Activated CD4-positive, alpha-beta memory T cell treated with anti-CD3 and anti-CD28 coated beads for 36 hours (primary cell): ENCODE measurements around the gene ZNF483. TPM values are rescaled to one million over a fixed set of nuclear protein-coding genes. Genes with fewer than 3 reads are reported as not detected.

Experiments
- CTCF ChIA-PET: fragments of 350-600 bp; sonication (Branson Sonifier 250); formaldehyde crosslinking; loops from one replicate; lab custom pipeline; 2021; ENCODE audit warnings: antibody characterized with exemption, inconsistent platforms; lab: Charles Lee
- POLR2A ChIA-PET: fragments of 350-600 bp; sonication (Branson Sonifier 250); formaldehyde crosslinking; loops from one replicate; lab custom pipeline; 2021; ENCODE audit warnings: antibody characterized with exemption; lab: Charles Lee
- DNase-seq: peaks from one replicate; pipeline ENCODE4 v3.0.0-alpha.2; 2020
- H3K27ac Mint-ChIP-seq: one replicate; pipeline ENCODE4 v1.8.0; 2021; ENCODE audit warnings: mixed read lengths
- H3K27me3 Mint-ChIP-seq: one replicate; pipeline ENCODE4 v1.8.0; 2021; ENCODE audit warnings: mixed read lengths
- H3K36me3 Mint-ChIP-seq: one replicate; pipeline ENCODE4 v1.8.0; 2021; ENCODE audit warnings: mixed read lengths
- H3K4me1 Mint-ChIP-seq: one replicate; pipeline ENCODE4 v1.8.0; 2021; ENCODE audit warnings: low read depth, mixed read lengths
- H3K4me3 Mint-ChIP-seq: one replicate; pipeline ENCODE4 v1.8.0; 2021; ENCODE audit warnings: mild to moderate bottlenecking, mixed read lengths
- H3K9me3 Mint-ChIP-seq: one replicate; pipeline ENCODE4 v1.8.0; 2021; ENCODE audit warnings: mixed read lengths
- intact Hi-C: fragments of 100-400 bp; cut with micrococcal nuclease; formaldehyde crosslinking; loops from one replicate; pipeline ENCODE4 v1.15.1; 2023
- total RNA-seq, 2 experiments: library from RNA; stranded (reverse); gene quantifications; one replicate each; pipeline ENCODE4 v1.2.3, GENCODE V29; 2021

Gene ZNF483
- total RNA-seq, 2 experiments from 2014 or later = 2.9 to 3.4 TPM

DNA sequence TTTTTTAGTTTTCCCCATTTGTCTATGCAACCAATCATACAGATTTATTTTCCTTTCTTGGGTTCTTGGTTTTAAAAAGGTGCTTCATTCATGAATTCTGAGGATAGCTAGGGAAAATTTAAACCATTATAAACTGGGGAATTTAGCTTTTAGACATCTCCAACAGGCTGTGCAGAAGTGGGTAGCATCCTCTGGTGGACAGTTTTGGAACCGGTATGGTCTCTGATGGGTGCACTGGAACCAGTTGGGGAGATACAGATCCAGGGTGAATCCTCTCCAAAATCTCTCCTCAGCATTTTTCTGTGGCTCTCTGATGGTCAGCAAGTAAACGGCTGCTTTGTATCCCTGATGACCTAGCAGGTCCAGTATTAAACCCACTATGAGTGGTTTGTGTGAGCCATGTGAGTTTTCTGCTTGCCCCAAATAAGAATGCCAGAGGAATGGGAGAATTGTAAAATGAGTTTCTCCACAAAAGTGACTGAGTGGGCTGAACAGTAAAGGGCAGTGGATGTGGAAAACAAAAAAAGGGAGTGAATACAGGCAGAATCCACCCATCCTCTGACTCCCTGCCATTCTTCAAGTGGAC lies 97.0 kb downstream of the ZNF483 start:
- no peak overlapping the region for H3K4me3 Mint-ChIP-seq
- H3K27me3 Mint-ChIP-seq = peaks cover 2% of the 10 kb centered on the region
- H3K9me3 Mint-ChIP-seq = no peaks in the 10 kb centered on the region
- intact Hi-C loops = loop anchor here (1.0 kb wide), 1 partner anchor 24 kb away; no protein-coding TSS in a partner anchor
- ChIA-PET CTCF (interaction anchor here (0.6 to 1.3 kb wide), 9 partner anchors 9 to 776 kb away, joined by 3 to 6 read pairs (median 3); partner anchors contain the start of genes DNAJC25 and ECPAS), POLR2A (interaction anchor here (0.7 kb wide), 1 partner anchor 98 kb away, joined by 3 read pairs; no protein-coding TSS in a partner anchor)
- H3K27ac Mint-ChIP-seq = no peak overlapping the region
- peak; percentile 37 for DNase-seq
- H3K4me1 Mint-ChIP-seq = no peaks in the 10 kb centered on the region
- no peaks in the 10 kb centered on the region for H3K36me3 Mint-ChIP-seq

DNA sequence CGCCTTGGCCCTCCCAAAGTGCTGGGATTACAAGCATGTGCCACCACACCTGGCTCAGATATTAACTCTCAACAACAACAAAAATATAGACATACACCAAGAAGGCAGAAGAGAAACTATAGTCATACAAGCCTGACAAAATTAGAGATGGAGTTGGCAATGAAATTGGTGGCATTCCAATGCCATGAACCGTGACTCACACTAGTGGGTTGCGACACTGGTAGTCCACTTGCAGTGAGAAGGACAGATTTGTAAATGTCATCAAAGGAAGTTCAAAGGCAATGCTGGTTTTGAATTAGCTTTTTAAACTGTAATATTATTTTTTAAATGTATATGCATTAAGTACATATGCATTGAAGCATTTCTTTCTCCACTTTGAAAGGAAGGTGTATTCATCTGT lies 97.6 kb downstream of the ZNF483 start:
- no peaks in the 10 kb centered on the region for H3K9me3 Mint-ChIP-seq
- H3K27me3 Mint-ChIP-seq = peaks cover 2% of the 10 kb centered on the region
- H3K27ac Mint-ChIP-seq = no peak overlapping the region
- H3K4me1 Mint-ChIP-seq = no peaks in the 10 kb centered on the region
- ChIA-PET POLR2A (no interaction called here), CTCF (interaction anchor here (0.6 kb wide), 1 partner anchor 197 kb away, joined by 3 read pairs; no protein-coding TSS in a partner anchor)
- DNase-seq = no peak
- no peaks in the 10 kb centered on the region for H3K36me3 Mint-ChIP-seq
- H3K4me3 Mint-ChIP-seq = no peak overlapping the region
- intact Hi-C loops = loop anchor here (1.0 kb wide), 1 partner anchor 24 kb away; no protein-coding TSS in a partner anchor

Other genes with a start within 250 kb of the ZNF483 start
- gene OR2K2, start 195.0 kb upstream of the ZNF483 start, total RNA-seq = not detected
- gene ECPAS, start 40.8 kb upstream of the ZNF483 start, total RNA-seq = 10 to 100 TPM; 66.5 to 67.0 TPM
- 1 to 10 TPM; 4.7 to 4.8 TPM for gene PTGR1, start 74.5 kb downstream of the ZNF483 start, total RNA-seq
- 1 to 10 TPM; 4.2 to 4.5 TPM for gene DNAJC25, start 106.2 kb downstream of the ZNF483 start, total RNA-seq
- 10 to 100 TPM; 21.7 to 22.1 TPM for gene GNG10, start 136.4 kb downstream of the ZNF483 start, total RNA-seq